IMR-90 (cell line): ENCODE results near the gene MACROD1. TPM values are rescaled to one million over a fixed set of nuclear protein-coding genes. Genes with fewer than 3 reads are reported as not detected.

Experiments used
- ATAC-seq: fragments of 200-7000 bp; cut with Tn5 transposase; 2 replicates; pipeline ENCODE4 v1.9.1; 2020; ENCODE audit warnings: low read depth, mild to moderate bottlenecking, moderate library complexity
- BruUV-seq: library from RNA; stranded (reverse); fragments of 400-500 nt; replicated peaks from 2 replicates; lab custom pipeline; 2021; lab: Mats Ljungman, UMichigan
- CTCF ChIA-PET: fragments of 300-600 bp; formaldehyde crosslinking; extraction: SDS; loops from one replicate; lab custom pipeline; 2021; ENCODE audit warnings: antibody characterized with exemption; lab: Yijun Ruan, JAX
- POLR2A ChIA-PET: fragments of 300-600 bp; sonication (Branson Sonifier 250); formaldehyde crosslinking; loops from one replicate; lab custom pipeline; 2022; ENCODE audit warnings: antibody characterized with exemption; ENCODE audit not compliant: unreplicated experiment; lab: Charles Lee
- DNase-seq: peaks from one replicate; pipeline ENCODE4 v3.0.0; 2013
- H2AFZ ChIP-seq: replicated peaks from 2 replicates; pipeline ENCODE3; 2013; ENCODE audit warnings: low read length, mild to moderate bottlenecking; ENCODE audit not compliant: poor library complexity
- H2AK5ac ChIP-seq: 2 replicates; pipeline ENCODE4 v1.6.1; 2013; ENCODE audit warnings: low read depth, low read length, inconsistent platforms
- H2AK9ac ChIP-seq: replicated peaks from 2 replicates; pipeline ENCODE3; 2013; ENCODE audit warnings: mild to moderate bottlenecking, low read depth, low read length, moderate library complexity; ENCODE audit not compliant: poor library complexity
- H2BK120ac ChIP-seq: 2 replicates; pipeline ENCODE4 v1.6.1; 2013; ENCODE audit warnings: low read depth, low read length, inconsistent platforms
- H2BK15ac ChIP-seq: 3 replicates; pipeline ENCODE4 v1.6.1; 2013; ENCODE audit warnings: low read depth, low read length, inconsistent platforms
- H2BK20ac ChIP-seq: 2 replicates; pipeline ENCODE4 v1.6.1; 2013; ENCODE audit warnings: low read depth, mild to moderate bottlenecking, inconsistent platforms, low read length, moderate library complexity
- H2BK5ac ChIP-seq: 2 replicates; pipeline ENCODE4 v1.6.1; 2013; ENCODE audit warnings: mild to moderate bottlenecking, low read depth, low read length, inconsistent platforms; ENCODE audit not compliant: poor library complexity, severe bottlenecking
- H3K14ac ChIP-seq: replicated peaks from 2 replicates; pipeline ENCODE4 v1.6.1; 2013; ENCODE audit warnings: low read depth, low read length, inconsistent platforms
- H3K18ac ChIP-seq: 2 replicates; pipeline ENCODE4 v1.6.1; 2013; ENCODE audit warnings: low read depth, low read length, control low read depth
- H3K23ac ChIP-seq: 2 replicates; pipeline ENCODE4 v1.6.1; 2013; ENCODE audit warnings: low read depth, low read length, inconsistent platforms
- H3K27ac ChIP-seq: 2 replicates; pipeline ENCODE4 v1.5.1; 2013; ENCODE audit warnings: mild to moderate bottlenecking, control low read depth, low read length; ENCODE audit not compliant: insufficient read depth
- H3K27me3 ChIP-seq: 2 replicates; pipeline ENCODE4 v1.6.1; 2013; ENCODE audit warnings: low read length; ENCODE audit not compliant: control insufficient read depth, insufficient read depth
- H3K36me3 ChIP-seq: 2 replicates; pipeline ENCODE4 v1.6.1; 2013; ENCODE audit warnings: low read length, mixed read lengths; ENCODE audit not compliant: control insufficient read depth, insufficient read depth
- H3K4ac ChIP-seq: 2 replicates; pipeline ENCODE4 v1.6.1; 2013; ENCODE audit warnings: low read depth, low read length, inconsistent platforms
- H3K4me1 ChIP-seq: 2 replicates; pipeline ENCODE4 v1.6.1; 2013; ENCODE audit warnings: low read length, mixed read lengths; ENCODE audit not compliant: control insufficient read depth, insufficient read depth
- H3K4me2 ChIP-seq: 2 replicates; pipeline ENCODE4 v1.6.1; 2013; ENCODE audit warnings: low read depth, mild to moderate bottlenecking, control low read depth, low read length, moderate library complexity
- H3K4me3 ChIP-seq: 2 replicates; pipeline ENCODE4 v1.5.1; 2013; ENCODE audit warnings: low read depth, mild to moderate bottlenecking, control low read depth, low read length, moderate library complexity; ENCODE audit not compliant: insufficient read depth
- H3K56ac ChIP-seq: 2 replicates; pipeline ENCODE4 v1.6.1; 2013; ENCODE audit warnings: low read length, inconsistent platforms; ENCODE audit not compliant: insufficient read depth; ENCODE audit errors: extremely low read depth
- H3K79me1 ChIP-seq, 2 experiments: 2 replicates each; pipeline ENCODE4 v1.6.1; 2013; ENCODE audit warnings: low read length in 2 of 2, inconsistent platforms in 1 of 2, low read depth in 1 of 2
- H3K9ac ChIP-seq: 2 replicates; pipeline ENCODE4 v1.6.1; 2013; ENCODE audit warnings: low read depth, low read length, control low read depth
- H3K9me1 ChIP-seq: 2 replicates; pipeline ENCODE4 v1.6.1; 2013; ENCODE audit warnings: low read length, inconsistent platforms; ENCODE audit not compliant: insufficient read depth
- H3K9me3 ChIP-seq: 2 replicates; pipeline ENCODE4 v1.6.1; 2013; ENCODE audit warnings: low read length; ENCODE audit not compliant: control insufficient read depth, insufficient read depth
- H4K20me1 ChIP-seq: 2 replicates; pipeline ENCODE4 v1.6.1; 2013; ENCODE audit warnings: low read length, inconsistent platforms; ENCODE audit not compliant: insufficient read depth
- H4K5ac ChIP-seq: 2 replicates; pipeline ENCODE4 v1.6.1; 2013; ENCODE audit warnings: mild to moderate bottlenecking, low read depth, low read length, control low read depth
- H4K8ac ChIP-seq, 2 experiments: 2 replicates each; pipeline ENCODE4 v1.6.1; 2013; ENCODE audit warnings: low read depth in 2 of 2, low read length in 2 of 2, control low read depth in 1 of 2, inconsistent platforms in 1 of 2
- H4K91ac ChIP-seq: 2 replicates; pipeline ENCODE4 v1.6.1; 2013; ENCODE audit warnings: low read depth, low read length, inconsistent platforms; ENCODE audit not compliant: insufficient read depth
- CEBPB ChIP-seq: IDR thresholded peaks from 2 replicates; pipeline ENCODE4 v1.6.1; 2012; ENCODE audit warnings: low read depth, low read length, improper control_type of control experiment
- CTCF ChIP-seq: conservative IDR thresholded peaks from 2 replicates; pipeline ENCODE4 v1.5.1; 2012; ENCODE audit warnings: mild to moderate bottlenecking, low read depth, low read length, improper control_type of control experiment
- NFE2L2 ChIP-seq: fragments of 150-350 bp; IDR thresholded peaks from 2 replicates; pipeline ENCODE4 v1.6.1; 2016; ENCODE audit warnings: low read depth, mild to moderate bottlenecking, low read length
- RFX5 ChIP-seq: IDR thresholded peaks from 2 replicates; pipeline ENCODE4 v1.8.0; 2012; ENCODE audit warnings: low read depth, mild to moderate bottlenecking, low read length, moderate library complexity
- WGBS, 2 experiments: methylation state at CpG; one replicate each; pipeline versions ENCODE4 v1.1.5 to v1.1.7; 2013; ENCODE audit warnings: missing lambda C conversion rate in 2 of 2; ENCODE audit not compliant: insufficient read length in 1 of 2; ENCODE audit errors: extremely low coverage in 2 of 2; 5-methylcytosine and 5-hydroxymethylcytosine counted together
- dilution Hi-C: fragments of 300-500 bp; cut with HindIII; formaldehyde crosslinking; loops from one replicate; pipeline ENCODE4 v1.14.3; 2018; ENCODE audit warnings: low sequenced_read_pairs; ENCODE audit not compliant: unreplicated experiment
- in situ Hi-C: fragments of 300-500 bp; cut with MboI; formaldehyde crosslinking; loops from 3 replicates; pipeline ENCODE4 v1.14.3; 2019; ENCODE audit warnings: low sequenced_read_pairs, inconsistent platforms, mixed read lengths
- intact Hi-C: fragments of 100-400 bp; cut with micrococcal nuclease; formaldehyde crosslinking; loops from 2 replicates; pipeline ENCODE4 v1.10.0; 2022
- polyA plus RNA-seq, 3 experiments: library from polyadenylated mRNA; depleted of rRNA; stranded (reverse); fragments of >200 nt; gene quantifications; 2 replicates each; pipeline ENCODE4 v1.2.3, GENCODE V29; 2012; ENCODE audit warnings: low replicate concordance in 1 of 3
- total RNA-seq: library from RNA; depleted of rRNA; stranded (reverse); fragments of >200 nt; gene quantifications from 2 replicates; pipeline ENCODE4 v1.2.3, GENCODE V29; 2012
- TF ChIP-seq, protein P1 (sequence below): fragments of 150-350 bp; IDR thresholded peaks from 2 replicates; pipeline ENCODE4 v1.6.1; 2017; ENCODE audit warnings: mild to moderate bottlenecking, antibody characterized with exemption, low read length, low read depth

MACROD1 gene
- total and polyA plus RNA-seq, 2 of the 4 experiments (the other 2 are of a cell fraction): 2.5 to 9.3 TPM

DNA sequence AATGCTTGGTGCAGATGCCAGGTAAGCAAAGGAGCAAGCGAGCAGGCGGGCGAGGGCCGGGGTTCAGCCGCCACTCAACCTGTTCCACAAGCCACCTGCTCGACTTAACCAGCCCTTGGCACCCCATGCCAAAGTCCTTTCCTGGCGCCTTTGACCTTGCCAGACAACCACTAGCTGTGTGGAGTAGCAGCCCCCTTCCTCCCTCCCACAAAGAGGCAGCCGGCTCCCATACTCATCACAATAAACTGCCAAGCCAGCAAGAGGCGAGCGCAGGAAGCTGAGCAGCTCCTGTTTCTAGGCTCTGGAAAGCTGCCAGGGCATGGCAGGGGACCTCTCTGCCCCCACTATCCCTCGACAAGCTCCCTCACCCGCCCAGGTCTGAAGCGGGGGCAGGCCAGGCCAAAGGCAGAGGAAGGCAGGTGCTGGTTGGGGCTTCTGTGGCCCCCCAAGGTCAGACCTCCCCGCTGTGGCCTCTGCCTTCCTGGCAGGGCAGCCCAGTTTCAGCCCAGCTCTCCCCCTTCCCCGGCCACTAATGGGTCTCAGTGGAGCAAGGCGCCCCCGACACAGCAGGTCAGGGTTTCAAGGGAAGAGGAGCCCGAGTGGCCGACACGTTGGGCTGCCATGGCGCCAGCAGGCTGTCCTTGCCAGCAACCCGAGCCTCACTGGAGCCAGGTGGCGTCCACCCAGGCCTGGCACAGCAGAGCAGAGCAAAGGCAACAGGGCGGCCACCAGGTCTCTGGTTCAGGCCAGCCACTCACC is 15.3 kb downstream of the MACROD1 start:
- H3K27ac ChIP-seq: no peak overlapping the region
- in situ Hi-C loops: no loop called here

More for the DNA sequence above, 15.3 kb downstream of the MACROD1 start:
- Histone ChIP-seq H4K8ac (no peak overlapping the region), H4K20me1 (peaks cover 12% of the 10 kb centered on the region; the same call in 1 of the 2 replicates), H3K4me1 (no peaks in the 10 kb centered on the region; the same call in 1 of the 2 replicates), H4K5ac (no peak overlapping the region), H3K27me3 (no peaks in the 10 kb centered on the region), H2BK15ac (no peak overlapping the region), H2AK9ac (peak overlapping the region; percentile 55), H2BK5ac (no peak overlapping the region), H3K4me2 (no peak overlapping the region), H3K4ac (no peak overlapping the region), H3K79me1 (peaks cover 3 to 9% of the 10 kb centered on the region in 2 experiments; a peak in 3 of 4 replicates), H3K9me1 (no peaks in the 10 kb centered on the region), H2AK5ac (no peak overlapping the region), H2BK20ac (no peak overlapping the region), H3K9ac (no peak overlapping the region), H3K14ac (no peak overlapping the region), H3K4me3 (no peak overlapping the region), H2BK120ac (no peak overlapping the region), H4K91ac (no peak overlapping the region), H3K18ac (no peak overlapping the region), H3K9me3 (no peaks in the 10 kb centered on the region), H3K56ac (no peak overlapping the region), H2AFZ (no peak overlapping the region), H3K36me3 (no peaks in the 10 kb centered on the region), H3K23ac (no peak overlapping the region)
- TF ChIP-seq CTCF: no peak
- no peak for TF ChIP-seq RFX5
- TF ChIP-seq, protein P1, sequence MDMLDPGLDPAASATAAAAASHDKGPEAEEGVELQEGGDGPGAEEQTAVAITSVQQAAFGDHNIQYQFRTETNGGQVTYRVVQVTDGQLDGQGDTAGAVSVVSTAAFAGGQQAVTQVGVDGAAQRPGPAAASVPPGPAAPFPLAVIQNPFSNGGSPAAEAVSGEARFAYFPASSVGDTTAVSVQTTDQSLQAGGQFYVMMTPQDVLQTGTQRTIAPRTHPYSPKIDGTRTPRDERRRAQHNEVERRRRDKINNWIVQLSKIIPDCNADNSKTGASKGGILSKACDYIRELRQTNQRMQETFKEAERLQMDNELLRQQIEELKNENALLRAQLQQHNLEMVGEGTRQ: no peak
- TF ChIP-seq CEBPB: no peak
- TF ChIP-seq NFE2L2: no peak
- DNase-seq (no peak), ATAC-seq (no peak)
- ChIA-PET CTCF (interaction anchor here (0.6 to 1.1 kb wide), 2 partner anchors 47 to 150 kb away, joined by 3 to 5 read pairs; no protein-coding TSS in a partner anchor), POLR2A (interaction anchor here (0.7 kb wide), 1 partner anchor 120 kb away, joined by 3 read pairs; no protein-coding TSS in a partner anchor)
- WGBS, 2 experiments: 96% methylated on average over 10 of the region's 24 CpGs; no CpG with 5 or more reads in 1 of the 2 experiments
- no TSS peak for BruUV-seq
- intact Hi-C loops: no loop called here
- dilution Hi-C loops: no loop called here
